CD4-positive, alpha-beta T cell treated with Interleukin-10 for 1 hour (primary cell): ENCODE measurements around the gene ERRFI1.
"Not testable (repeated sequence)": the region's sequence is repeated elsewhere in the genome, so short reads cannot be mapped to it uniquely, and the experiment has no call there.

Experiments
- DNase-seq: peaks from one replicate; pipeline ENCODE4 v3.0.0-alpha.2; 2020

ERRFI1 gene

DNA sequence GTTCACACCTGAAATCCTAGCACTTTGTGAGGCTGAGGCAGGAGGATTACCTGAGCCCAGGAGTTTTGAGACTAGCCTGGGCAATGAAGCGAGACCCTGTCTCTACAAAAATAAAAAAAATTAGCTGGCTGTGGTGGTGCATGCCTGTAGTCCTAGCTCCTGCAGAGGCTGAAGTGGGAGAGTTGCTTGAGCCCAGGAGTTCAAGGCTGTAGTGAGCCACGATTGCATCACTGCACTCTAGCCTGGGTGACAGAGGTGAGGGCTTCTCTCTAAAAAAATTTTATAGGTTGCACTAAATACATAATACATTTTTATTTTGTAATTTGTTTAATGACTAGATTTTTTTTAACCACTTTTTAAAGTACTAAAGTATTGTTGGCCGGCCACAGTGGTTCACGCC lies 58.5 kb downstream of the ERRFI1 start:
- DNase-seq: no peak

DNA sequence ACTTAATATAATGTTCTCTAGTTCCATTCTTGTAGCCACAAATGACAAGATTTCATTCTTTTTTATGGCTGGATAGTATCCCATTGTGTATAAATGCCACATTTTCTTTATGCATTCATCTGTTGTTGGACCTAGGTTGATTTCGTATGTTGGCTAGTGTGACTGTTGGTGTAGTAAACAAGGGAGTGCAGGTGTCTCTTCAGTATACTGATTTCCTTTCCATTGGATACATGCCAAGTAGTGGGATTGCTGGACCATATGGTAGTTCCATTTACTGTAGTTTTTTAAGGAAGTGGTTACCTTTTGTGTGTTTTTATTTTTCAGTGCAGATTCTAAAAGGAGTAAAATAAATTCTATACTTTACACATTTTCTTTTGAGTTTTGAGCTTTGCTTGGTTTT lies 58.9 kb downstream of the ERRFI1 start:
- no peak for DNase-seq

DNA sequence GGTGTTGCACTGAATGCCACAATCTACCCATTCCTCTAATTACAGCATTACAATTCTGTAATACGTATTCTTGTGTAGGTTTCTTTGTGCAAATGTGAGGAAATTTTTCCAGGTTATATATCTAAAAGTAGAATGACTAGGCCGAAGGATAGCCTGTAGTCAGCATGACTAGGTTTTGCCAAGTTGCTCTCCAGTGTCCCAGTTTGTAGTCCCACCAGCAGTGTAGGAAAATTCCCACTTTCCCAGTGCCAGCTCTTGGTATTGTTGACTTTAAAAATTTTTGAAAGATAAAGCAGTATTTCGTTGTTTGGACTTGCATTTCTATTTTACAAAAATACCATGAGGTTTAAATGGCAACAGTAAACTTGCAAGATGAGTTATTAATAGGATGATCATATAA lies 61.6 kb downstream of the ERRFI1 start:
- no peak for DNase-seq

DNA sequence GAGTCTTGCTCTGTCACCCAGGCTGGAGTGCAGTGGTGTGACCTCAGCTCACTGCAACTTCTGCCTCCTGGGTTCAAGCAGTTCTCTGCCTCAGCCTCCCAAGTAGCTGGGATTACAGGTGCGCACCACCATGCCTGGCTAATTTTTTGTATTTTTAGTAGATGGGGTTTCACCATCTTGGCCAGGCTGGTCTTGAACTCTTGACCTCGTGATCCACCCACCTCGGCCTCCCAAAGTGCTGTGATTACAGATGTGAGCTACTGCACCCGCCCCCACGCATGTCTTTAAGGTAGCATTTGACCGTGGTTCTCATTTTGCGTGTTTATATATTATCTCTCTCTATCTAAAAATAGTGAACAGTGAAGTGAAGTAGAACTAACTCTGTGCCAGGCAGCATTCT lies 62.3 kb downstream of the ERRFI1 start:
- DNase-seq: not testable (repeated sequence)

DNA sequence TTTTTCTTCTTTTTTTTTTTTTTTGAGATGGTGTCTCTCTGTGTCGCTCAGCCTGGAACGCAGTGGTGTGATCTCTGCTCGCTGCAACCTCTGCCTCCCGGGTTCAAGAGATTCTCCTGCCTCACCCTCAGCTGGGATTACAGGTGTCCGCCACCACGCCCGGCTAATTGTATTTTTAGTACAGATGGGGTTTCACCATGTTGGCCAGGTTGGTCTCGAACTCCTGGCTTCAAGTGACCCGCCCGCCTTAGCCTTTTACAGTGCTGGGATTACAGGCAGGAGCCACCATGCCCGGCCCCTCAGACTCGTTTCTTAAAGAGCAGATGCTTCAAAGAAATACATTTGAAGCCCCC lies 62.8 kb downstream of the ERRFI1 start:
- not testable (repeated sequence) for DNase-seq

DNA sequence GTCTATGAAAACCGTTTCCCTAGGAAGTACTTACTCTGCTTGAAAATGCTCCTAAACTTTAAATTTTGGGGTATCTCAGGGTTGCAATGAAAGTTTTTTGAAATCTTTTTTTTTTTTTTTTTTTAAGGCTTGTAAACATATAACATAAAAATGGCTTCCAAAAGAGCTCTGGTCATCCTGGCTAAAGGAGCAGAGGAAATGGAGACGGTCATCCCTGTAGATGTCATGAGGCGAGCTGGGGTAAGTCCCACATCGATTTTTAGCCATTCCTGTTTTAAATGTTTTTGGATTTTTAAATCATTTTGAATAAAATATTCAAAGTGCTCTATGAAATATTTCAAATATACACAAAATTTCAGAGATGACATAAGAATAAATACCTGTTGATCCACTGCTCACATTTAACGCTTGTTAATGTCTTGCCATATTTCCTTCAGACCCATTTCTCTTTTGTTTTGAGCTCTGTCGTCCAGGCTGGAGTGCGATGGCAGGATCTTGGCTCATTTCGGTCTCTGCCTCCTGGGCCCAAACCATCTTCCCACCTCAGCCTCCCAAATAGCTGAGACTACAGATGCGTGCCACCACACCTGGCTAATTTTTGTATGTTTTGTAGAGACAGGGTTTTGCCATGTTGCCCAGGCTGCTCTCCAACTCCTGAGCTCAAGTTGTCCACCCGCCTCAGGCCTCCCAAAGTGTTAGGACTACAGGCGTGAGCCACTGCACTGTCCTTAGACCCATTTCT lies 63.3 kb downstream of the ERRFI1 start:
- no peak for DNase-seq

DNA sequence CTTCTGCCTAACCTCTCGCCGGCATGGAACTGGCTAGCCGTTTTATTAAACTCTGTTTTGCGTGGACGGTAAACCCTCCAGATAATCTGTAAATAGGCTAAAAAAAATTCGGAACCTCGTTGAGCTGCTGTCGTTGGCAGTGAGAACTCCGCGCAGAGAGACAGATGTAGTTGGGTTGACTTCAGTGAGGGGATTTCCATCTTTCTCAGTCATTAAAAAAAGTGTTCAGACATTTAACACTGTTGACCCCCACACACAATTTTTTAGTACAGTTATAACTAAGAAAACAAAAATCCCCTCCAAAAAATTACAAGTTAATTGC lies 64.1 kb downstream of the ERRFI1 start:
- DNase-seq: peak; percentile 69
